HG03108 (cell line): ENCODE results near the gene SLC25A38.
"Not testable (repeated sequence)": the region's sequence is repeated elsewhere in the genome, so short reads cannot be mapped to it uniquely, and the experiment has no call there.

Source experiments
- ATAC-seq: cut with Tn5 transposase; IDR thresholded peaks from one replicate; pipeline ENCODE4 v1.9.1; 2021; ENCODE audit warnings: moderate library complexity; ENCODE audit not compliant: unreplicated experiment

Gene SLC25A38

DNA sequence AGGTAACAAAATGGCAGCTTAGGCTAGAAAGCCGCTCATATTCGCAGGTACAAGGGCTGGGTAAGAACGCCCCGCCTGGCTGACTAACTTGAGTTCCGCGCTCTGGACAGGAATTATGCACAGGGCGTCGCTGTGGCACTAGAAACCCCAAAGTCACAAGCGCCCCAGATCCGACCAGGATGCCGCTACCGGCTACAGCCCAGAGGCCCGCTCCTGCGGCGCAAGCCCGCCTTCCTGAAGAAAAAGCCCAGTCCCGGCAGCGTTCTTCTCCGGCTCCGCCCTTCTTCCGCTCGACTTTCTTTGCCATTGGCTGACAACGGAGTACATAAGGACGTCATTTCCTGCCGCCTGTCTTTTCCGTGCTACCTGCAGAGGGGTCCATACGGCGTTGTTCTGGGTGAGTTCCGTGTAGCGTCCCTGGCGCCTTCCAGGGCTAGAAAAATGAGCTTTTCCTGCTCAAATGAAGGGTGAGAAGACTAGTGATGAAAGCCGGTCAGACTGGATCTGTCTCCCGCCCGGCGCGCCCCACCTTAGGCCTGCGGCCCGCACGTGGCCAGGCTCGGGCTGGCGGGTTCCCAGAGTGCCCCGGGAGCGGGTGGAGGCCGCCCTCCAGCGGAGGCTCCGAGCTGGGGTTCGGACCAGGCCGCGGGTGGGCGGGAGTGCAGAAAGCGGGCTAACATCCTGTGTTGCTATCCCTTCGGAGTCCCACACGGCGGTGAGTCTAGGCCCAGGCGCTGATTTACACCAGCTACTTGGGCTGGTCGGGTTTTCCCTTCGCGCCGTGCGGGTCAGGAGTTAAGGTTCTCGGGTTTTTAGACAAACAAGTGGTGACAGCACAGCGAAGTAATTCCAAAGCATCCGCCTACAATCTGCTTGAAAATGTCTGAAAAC lies 23.4 kb downstream of the SLC25A38 start, which contains the start of gene RPSA:
Gene RPSA (plus strand): TSS at position 353 of the 891 bp plus-strand sequence. CDS start 934 bp downstream, outside the sequence.
- peak; percentile 93 for ATAC-seq

GRCh38 chr3:39407259-39407629 lies 24.1 kb downstream of the SLC25A38 start:
- no peak for ATAC-seq

DNA sequence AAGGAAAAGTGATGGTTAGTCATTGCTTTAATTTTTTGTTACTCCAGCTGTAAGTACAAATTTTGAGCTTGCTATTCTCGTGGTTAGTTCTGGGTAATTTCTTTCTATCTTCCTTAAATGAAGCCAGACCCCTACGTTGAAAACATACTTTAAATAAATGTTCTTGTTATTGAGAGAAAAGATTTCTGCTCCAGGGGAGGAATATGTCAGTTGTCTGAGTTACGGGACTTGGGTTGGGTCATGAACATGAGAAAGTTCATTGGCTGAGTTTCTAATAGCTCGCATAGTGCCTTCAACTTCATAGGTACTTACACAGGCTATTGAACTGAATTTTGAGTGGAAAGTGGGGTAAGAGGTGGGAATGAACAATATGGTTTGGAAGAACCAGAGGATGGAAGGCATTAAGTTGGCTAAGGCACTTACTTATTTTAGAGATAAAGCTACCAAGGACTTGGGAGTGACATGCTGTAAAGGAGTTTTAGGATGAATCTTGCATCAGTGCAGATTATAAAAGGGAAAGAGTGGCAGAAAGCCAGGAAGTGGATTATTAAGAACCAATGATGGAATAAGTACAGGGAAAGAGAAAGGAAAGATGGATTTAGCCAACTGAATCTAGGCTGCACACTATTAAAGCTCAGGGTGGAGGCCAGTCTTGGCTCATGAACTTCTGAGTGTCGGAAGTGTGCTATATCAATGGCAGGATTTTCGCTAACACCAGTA lies 24.8 kb downstream of the SLC25A38 start:
- no peak for ATAC-seq

- ATAC-seq = no peak
Observed at GRCh38 chr3:39408493-39409372, 25.6 kb downstream of the SLC25A38 start.

- ATAC-seq = no peak
Observed at GRCh38 chr3:39409514-39410136, 26.5 kb downstream of the SLC25A38 start.

DNA sequence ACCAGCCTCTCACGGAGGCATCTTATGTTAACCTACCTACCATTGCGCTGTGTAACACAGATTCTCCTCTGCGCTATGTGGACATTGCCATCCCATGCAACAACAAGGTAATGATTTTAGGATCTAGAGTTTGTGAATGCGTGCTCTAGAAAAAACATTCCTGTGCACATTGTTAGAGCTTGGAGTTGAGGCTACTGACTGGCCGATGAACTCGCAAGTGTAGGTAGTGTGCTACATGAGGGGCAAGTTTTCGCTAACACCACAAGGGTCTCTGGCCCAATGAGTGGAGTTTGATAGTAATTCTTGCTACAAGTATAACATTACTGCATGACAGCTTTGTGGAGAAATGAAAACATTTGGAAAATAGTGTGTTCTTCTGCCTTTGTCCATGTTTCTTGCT lies 27.7 kb downstream of the SLC25A38 start:
- ATAC-seq = no peak

- no peak for ATAC-seq
Observed at GRCh38 chr3:39412668-39413260, 29.6 kb downstream of the SLC25A38 start.

GRCh38 chr3:39413691-39414420 lies 30.7 kb downstream of the SLC25A38 start:
- no peak for ATAC-seq

DNA sequence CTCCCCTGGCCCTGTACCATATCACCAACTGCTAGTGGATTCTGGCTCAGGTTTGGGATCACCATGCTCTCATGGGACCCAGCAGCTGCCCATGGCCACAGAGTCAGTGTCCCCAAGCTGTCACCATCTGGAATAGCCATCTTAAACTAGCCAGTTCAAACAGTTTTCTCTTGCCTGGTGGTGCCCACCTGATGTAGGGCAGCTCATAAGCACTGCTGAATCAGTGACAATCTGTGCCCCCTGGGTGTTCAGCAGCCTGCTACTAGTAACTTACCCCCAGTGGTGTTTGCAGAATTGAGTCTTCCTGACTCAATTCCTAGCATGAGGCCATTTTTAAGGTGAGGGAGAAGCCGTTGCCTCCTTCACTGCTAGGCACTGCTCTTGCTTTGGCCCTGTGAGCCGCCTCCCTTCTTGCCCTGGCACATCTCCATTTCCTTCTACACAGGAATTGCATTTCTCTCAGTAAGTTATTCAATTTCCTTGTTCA lies 31.3 kb downstream of the SLC25A38 start:
- no peak for ATAC-seq

DNA sequence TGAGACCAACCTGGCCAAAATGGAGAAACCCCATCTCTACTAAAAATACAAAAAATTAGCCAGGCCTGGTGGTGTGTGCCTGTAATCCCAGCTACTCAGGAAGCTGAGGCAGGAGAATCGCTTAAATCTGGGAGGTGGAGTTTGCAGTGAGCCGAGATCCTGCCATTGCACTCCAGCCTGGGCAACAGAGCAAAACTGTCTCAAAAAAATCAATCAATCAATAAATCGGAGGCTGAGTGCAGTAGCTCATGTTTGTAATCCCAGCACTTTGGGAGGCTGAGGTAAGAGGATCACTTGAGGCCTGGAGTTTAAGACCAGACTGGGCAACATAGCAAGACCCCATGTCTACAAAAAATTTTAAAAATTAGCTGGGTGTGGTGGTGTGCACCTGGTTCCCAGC lies 32.1 kb downstream of the SLC25A38 start:
- ATAC-seq = not testable (repeated sequence)

DNA sequence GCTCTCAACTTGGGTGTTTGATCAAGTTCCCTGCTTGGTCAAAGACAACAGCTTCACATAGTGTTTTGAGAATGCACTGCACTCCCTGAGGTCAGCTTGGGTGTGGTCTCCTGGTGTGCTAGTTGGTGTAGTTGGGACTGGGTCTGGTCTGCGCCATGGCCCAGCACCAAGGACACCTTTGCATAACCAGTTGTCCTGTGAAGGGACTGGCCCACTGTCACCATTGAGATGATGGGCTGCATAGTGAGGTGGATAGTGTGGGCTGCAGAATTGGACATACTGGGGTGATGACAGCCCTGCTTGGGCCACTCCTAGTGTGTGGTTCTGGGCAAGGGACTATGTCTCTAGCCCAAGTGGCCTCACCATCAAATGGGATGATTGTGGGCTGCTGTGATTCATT lies 32.8 kb downstream of the SLC25A38 start:
- no peak for ATAC-seq

DNA sequence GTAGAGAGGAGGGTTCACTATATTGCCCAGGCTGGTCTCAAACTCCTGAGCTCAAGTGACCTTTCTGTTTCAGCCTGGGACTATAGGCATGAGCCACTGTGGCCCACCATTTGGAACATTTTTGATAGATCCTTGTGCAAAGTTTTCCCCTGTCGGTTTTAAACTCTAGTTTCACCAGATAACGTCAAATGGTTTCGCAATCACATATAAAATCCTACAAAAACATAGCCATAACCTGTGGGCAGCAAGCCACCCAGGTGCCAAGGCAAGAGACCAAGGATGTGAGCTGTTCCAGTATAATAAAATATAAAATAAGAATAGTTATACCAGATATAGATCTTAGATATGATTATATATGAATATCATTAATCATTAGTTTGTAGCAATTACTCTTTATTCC lies 33.8 kb downstream of the SLC25A38 start:
- ATAC-seq = not testable (repeated sequence)

- not testable (repeated sequence) for ATAC-seq
Observed at GRCh38 chr3:39418556-39419225, 35.5 kb downstream of the SLC25A38 start.

DNA sequence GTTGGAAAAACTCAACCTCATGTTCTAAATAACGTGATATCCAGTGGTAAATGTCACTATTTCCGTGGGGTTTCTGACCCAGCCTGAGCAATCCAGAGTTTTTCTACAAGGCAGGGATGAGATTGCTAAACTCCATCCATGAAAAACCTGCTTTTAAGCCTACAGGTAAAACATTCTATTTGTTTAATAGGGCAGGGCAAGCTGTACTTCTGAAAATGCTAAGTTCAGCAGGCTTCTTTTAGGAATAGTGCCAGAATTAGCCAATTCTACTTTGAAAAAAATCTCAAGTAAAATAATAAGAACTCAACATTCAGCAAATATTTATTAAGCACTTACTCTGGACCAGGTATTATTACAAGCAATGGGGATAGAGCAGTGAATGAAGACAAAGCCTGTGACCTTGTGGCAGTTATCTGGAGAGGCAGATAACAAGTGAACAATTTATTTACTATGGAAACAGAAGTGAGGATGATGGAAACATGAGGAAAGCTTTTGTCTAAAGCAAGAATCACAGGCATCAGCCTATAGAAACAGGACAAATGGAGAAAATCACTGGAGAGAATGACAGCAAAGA lies 36.7 kb downstream of the SLC25A38 start:
- ATAC-seq = no peak

DNA sequence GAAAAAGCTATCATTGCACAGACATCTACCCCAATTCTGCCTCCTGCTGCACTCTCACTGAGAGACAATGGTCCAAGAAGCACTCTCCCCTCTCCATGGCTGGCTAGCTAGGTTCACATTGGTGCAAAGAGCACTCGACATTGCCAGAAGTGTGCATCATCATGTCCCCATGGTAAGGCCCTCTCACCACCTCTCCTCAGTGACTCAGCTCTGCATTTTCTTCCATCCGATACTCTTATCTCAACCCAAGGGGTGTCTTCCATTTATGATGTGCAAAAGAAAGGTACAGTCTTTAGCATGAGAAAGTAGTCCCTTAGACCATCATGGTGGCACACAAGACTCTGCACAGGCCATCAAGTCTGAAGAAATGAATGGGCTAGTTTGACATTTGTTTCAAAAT lies 37.4 kb downstream of the SLC25A38 start:
- no peak for ATAC-seq

DNA sequence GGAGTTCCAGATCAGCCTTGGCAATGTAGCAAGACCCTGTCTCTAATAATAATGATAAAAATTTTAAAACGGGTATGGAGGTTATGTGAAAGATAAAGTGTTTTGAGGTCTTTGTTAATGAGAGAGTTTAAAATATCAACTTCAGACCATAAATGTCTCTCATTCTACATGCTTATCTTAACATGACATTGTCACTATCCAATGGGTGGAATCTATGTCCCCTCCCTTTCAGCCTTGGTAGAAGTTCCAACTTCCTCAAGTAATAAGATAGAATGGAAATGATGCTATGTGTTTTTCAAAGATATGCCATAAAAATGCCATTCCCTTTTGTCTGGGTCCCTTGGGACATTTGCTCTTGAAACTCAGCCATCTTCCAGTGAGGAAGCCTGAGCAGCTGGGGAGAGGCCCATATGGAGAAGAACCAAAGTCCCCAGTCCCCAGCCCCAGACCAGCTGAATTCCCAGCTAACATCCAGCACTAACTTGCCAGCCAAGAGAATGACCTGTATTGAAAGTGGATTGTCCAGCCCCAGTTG lies 40.3 kb downstream of the SLC25A38 start:
- ATAC-seq = no peak

DNA sequence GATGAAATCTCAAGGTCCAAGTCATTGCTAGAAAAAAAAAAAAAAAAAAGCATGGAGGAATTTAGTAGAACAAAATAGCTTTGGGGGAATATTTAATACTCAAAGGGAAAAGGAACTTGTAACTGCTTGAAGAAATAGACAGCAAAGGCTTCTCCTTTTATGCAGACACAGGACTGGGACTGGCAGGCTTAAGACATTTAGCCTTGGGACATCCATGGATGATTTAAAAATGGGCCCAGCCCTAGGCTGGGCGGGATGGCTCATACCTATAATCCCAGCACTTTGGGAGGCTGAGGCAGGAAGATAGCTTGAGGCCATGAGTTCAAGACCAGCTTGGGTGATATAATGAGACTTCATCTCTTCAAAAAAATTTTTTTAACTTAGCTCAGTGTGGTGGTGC lies 43.1 kb downstream of the SLC25A38 start:
- ATAC-seq = no peak

GRCh38 chr3:39427506-39427905 lies 44.3 kb downstream of the SLC25A38 start:
- ATAC-seq = no peak
